HG02970 (cell line): ENCODE measurements around the gene GP2.

Experiments
- ATAC-seq: cut with Tn5 transposase; IDR thresholded peaks from one replicate; pipeline ENCODE4 v1.9.1; 2021; ENCODE audit warnings: mild to moderate bottlenecking, moderate library complexity, moderate number of reproducible peaks; ENCODE audit not compliant: unreplicated experiment, low FRiP score

The GP2 gene

DNA sequence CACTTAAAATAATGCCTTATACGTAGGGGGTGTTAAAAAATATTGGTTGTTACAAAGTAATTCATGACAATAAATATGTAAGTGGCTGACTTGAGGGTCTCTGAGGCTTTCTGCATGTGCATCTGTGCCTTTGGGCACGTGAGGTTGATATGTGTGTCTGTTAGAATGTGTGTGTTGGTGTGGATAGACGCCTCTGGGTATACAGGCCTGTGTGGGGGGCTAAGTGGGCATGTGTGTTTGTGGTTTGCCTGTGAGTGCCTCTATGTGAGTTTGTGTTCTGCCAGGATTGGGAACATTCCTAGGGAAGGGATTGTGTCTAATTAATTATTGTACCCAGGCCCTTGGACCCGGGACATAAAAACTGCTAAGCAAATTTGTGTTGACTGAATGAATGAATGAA, 19.0 kb downstream of the GP2 start:
- no peak for ATAC-seq

DNA sequence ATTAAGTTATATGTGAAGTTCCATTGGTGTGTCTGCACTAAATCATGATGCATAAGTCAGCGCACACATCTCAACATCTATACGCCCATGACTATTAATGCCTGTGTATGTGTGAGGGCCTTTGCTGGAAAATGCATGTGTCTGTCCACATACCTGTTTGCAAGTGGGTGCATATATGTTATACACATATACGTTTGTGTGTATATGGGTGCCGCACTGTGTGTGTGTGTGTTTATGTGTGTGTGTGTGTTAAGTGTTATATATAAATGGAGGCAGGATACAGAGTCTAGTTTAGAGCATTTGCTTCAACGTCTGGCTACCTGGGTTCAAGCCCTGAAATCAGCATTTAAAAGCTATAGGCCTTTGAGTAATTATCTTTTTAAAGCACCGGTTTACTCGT, 19.5 kb downstream of the GP2 start:
- ATAC-seq, result no peak

DNA sequence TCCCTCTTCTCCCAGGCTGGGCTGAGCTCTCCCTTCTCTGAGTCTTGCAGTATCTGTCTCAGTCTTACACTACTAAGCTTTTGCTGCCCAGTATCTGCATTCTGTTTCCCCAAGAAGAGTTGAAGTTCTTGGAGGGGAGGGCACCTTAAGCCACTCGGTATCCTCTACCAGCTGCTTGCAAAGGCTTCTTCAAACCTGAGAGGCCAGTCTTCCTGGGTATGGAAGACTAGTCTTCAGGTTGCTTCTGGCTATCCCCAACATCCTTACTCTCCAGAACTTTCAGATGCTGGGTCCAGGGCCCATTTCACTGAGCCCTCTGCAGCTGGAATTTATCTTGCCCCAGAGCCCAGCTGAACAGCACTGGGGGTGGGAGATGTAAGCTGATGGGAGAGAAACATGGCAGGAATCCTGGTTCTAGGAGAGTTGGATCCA, 20.1 kb downstream of the GP2 start:
- ATAC-seq, result no peak

DNA sequence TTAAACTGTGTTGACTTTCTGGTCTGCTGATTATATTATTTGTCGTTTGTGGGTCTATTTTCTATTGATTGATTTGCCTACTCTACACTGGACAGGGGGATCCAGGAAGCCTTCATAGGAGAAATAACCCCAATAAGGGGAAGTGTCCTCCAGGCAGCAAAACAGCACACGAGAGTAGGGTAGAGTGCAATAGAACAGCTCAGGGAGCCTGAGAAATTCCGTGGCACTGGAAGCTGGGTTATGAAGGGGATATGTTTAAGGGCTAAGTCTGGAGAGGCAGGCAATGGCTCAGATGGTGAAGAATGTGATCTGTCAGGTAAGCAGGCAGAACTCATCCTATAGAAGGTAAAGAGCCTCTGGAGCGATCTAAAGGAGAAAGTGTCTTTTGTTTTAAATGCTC, 20.9 kb downstream of the GP2 start:
- no peak for ATAC-seq

DNA sequence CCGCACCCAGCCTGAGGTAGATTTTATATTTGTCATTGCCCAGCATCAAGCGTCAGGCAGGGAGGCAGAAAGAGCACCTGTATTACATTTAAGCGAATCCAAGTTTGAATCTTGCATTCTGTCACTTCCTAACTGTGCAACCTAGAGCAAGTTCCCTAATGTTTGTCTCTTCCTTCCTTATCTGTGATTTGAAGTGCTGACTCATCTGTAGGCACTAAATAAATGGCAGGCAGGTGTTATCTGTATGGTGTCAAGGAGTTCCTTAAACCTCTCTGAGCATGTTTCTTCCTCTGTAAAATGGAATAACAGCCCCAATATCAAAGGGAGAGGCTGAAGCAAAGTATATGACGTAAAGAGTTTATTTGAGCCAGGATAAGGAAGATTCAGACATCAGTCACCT, 24.3 kb downstream of the GP2 start:
- no peak for ATAC-seq

DNA sequence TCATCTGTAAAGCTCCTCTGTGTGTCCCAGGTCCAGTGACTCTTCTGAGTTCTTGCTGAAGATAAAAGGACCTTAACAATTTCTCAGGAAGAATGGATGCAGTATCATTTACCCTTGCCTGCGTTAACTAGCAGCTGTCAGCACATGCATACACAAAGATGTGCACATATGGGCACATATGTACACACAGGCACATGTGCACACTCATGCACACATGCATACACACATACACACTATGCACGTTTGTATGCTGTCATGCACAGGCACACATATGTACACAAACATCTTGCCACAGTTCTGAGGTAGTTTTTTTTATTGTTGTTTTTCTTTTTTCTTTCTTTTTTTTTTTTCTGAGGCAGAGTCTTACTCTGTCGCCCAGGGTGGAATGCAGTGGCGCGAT, 24.9 kb downstream of the GP2 start:
- no peak for ATAC-seq

DNA sequence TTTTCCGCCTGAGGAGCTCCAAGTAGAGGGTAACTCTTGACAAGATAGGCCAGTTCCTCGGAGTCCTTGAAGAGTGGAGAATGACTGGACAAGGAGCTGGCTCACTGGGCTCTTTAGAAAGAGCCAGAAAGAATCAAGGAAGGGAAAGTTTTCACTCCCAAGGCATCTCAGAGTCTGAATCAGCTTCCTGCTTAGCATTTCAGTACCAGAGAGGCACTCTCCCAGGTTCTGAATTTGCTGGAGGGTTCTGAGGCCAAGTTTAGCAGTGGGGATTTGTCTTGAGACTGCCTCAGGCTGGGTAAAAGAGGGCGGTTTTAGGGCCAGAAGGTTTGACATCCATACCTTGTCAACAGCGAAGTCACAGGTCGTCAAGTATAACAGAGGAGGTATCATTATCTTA, 25.5 kb downstream of the GP2 start:
- ATAC-seq, result no peak

DNA sequence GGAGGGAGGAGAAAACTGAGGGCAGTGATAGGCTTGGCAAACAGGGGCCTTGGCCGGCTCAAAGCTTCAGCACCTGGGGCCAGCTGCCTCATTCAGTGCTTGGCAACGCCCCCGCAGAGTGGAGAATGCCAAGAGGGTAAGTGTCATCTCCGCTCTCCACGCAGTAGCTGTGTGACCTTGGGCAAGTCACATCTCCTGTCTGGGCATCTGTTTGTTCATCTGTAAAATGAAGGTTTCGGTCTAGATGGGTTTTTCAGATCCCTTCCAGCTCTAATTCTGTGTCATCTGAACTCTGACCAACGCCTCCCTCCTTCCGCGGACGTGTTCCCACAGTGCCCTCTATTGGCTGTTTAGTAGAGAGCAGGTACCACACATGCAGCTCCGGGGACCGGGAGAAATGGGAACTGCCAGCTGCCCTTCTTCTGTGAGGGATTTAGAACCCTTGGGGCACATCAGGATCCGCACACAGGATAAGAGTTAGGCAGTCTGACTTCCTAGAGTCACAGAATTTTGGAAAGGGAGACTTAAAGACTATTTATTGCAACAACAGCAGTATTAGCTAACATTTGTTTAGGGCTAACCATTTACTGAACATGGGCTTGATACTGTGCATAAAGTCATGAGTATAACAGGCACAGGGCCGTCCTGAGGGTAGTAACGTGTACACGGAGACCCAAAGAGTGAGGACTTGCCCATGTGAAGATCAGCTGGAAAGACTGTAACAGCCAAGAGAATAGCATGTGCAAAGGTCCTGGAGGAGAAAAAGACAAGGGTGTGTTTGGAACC, 26.8 kb downstream of the GP2 start:
- ATAC-seq, result peak; percentile 72

DNA sequence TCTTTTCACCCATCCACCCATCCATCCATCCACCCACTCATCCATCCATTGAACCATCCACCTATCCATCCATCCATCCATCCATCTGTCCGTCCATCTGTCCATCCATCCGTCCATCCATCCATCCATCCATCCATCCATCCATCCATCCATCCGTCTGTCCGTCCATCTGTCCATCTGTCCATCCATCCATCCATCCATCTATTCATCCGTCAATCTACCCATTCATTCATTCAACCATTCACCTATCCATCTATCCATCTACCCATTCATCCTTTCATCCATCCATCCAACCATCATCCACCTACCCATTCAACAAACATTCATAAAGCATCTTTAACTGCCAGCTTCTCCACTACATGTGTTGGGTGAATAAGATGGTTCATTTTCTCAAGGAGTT, 28.9 kb downstream of the GP2 start:
- ATAC-seq, result no peak

DNA sequence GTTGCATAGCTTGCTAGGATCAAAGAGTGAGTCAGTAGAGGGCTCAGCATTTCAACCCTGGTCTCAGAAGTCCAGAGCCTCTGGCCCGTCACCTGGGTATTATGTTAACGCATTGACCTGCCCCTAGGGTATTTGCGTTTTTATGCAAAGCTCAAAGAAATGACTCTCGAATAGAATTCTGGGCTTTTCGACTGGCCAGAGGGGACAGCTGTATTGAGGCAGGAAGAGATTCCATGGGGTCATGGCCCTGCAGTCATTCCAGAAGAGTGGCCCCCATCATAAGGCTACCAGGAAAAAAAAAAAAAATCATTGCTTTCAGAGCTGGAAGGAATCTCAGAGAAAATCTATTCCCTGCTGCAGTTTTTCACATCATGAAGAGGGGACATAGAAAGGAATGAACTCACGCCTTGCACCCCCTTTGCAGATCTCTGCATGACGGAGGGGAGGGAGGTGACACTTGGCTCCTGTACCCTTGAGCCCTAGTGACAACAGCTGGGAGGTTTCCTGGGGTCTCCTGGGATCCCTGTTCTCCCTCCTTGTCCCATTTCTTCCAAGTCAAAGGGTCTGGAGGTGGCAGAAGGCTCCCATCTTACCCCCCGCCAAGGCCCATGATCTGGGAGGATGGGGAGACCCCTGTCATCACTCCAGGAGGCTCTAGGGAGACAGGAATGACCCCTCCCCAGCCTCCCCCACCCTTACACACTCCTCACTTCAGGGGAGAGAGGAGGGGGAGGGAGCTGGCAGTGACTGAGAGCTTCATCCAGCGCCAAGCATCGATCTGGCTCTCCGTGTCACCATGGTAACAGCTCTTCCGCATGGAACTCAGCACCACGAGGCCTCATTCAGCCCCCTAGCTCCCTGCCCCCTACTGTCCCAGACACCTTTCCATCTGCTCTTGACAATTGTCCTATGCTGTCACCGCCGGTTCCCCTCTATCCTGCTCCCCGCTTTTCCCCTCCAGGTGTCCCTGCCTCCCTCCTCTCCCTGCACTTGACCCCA, 35.8 kb downstream of the GP2 start:
- ATAC-seq, result no peak

DNA sequence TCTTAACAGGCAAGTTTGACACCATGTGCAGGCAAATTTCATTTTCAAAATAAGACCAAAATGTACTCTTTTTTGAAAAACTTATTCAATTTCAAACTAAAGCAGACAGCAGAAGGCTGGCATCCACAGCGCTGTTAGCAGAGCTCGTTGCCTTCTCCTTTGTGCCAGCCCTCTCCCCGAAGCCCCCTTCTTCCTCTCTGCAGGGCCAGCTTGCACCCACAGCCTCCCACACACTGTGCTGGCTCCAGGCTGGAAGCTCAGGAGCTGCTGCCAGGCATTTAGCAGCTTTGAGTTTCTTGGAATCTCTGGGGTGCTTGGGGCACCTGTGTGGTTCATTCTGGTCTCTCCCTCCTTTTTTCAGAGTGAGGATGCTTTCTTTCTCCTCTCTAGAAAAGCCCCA, 37.7 kb downstream of the GP2 start:
- ATAC-seq, result no peak

DNA sequence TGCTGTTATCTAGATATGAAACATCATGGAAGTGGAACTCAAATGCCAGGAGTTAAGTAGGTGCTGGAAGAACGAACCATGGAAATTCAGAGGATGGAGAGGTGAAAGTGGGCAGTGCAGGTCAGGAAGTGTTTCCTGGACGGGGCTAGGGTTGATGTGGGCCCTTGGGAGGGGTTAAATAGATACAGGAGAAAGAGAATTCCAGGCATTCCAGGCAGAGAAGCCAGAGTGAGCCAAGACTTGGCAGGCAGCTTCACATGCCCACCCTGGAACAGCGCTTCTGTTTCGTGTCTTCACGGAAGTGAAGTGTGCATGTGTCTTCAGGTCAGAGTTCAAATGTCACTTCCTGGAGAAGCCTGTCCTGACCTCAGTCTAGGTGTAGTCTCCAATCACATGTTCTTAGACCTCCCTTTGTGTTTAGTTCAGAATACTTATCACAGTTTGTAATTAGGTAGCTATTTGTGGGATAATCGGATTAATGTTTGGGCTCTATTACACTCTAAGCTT, 41.3 kb downstream of the GP2 start:
- ATAC-seq, result no peak

DNA sequence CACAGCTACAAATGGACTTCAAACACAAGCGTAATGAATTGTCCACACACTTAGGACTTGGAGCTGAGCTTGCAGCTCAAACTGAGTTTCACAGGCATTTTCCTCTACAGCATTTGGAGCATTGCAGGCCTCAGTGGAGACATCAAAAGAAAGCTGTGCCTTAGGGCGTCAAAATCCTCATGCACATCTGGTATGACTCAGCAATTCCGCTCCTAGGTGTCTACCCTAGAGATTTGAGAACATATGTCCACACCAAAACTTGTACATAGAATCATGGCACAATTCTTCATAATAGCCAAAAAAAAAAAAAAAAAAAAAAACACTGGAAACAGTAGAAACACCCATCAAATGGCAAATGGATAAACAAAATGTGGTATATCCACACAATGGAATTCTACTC, 47.1 kb downstream of the GP2 start:
- no peak for ATAC-seq

DNA sequence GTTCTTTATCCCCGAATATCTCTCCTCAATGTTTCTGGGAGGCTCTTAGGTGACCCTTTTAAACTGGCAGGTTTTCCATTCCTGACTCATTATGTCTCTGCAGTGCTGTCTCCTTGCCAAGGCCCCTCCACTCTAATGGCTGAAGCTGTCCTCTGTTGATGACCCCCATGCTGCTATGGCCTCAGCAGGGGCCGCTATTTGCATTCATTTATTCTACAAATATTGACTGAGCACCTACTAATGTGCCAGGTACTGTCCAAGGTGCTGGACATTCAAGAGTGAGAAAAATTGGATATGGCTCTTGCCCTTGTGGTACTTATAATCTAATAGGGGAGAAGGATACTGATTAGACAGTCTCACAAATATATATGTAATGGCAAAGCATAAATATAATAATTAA, 55.4 kb downstream of the GP2 start:
- no peak for ATAC-seq

DNA sequence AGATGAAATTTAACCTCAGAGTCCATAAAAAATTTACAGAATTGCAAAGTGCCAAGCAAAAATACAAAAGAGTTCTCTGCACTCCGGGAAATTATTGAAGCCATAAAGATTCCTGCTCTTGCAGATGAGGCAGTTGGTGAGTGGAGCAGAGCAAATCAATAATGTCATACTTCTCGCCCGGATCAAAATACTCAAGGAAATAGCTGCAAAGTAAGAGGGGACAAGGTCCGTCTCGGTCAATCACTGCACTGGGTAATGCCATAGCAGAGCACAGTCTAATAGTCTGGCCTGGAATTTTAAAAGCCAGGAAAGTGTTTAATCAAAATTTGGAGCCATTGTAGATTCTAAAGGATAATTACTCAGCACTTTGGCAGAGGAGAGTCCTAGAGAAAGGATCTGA, 58.9 kb downstream of the GP2 start:
- no peak for ATAC-seq

DNA sequence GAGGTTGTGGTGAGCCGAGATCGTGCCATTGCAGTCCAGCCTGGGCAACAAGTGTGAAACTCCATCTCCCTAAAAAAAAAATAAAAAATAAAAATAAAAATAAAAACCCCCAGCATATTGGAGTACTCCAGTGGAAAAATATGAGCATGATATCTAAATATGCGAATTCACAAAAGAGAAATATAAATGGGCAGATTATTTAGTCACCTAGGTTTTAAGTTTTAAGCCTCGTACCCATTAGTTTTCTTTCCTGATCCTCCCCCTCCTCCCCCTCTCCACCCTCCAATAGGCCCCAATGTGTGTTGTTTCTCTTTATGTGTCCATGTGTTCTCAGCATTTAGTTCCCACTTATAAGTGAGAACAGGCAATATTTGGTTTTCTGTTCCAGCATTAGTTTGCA, 62.3 kb downstream of the GP2 start:
- no peak for ATAC-seq

DNA sequence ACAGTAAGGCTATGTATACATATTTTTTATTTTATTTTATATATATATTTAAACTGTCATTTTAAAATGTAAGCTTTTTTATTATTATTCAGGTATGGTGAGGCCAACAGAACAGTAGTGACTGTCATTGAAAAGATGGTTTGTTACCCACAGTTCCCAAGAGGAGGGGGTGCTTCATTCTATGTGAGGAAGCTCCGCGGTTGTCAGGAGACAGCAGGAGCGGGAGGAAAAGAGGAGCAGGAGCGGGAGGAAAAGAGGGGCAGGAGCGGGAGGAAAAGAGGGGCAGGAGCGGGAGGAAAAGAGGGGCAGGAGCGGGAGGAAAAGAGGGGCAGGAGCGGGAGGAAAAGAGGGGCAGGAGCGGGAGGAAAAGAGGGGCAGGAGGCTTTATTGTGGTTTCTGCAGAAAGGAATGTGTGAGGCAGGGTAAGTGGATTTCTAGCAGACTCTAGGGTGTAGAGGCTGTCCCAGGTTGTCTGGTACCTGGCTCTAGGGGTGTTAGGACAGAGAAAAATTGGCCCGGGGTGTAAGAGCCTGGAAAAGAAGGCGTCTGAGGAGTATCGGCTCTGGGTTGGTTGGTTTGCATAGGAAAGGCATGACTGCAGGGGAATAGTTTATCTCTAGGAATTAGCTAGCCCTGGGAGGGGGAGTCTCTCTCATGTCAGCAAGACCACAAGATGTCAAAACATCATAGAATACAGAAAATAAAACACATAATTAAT, 64.0 kb downstream of the GP2 start:
- ATAC-seq, result no peak

DNA sequence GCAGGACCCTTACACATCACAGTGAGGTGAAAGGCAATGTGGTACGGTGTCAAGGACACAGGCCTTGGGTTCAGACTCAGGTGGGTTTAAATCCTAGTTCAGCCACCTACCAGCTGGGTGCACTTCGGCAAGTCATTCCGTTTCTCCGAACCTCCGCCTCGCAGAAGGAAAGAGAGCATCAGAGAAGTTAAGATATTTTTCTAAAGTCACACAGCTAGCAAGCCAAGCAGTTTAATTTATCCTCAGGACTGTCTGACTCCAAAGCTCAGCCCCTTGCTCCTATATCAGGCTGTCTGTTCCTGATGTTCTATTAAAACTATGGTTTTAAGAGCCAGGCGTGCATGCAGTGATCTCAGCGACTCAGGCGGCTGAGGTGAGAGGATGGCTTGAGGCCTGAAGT, 65.1 kb downstream of the GP2 start:
- ATAC-seq, result no peak

DNA sequence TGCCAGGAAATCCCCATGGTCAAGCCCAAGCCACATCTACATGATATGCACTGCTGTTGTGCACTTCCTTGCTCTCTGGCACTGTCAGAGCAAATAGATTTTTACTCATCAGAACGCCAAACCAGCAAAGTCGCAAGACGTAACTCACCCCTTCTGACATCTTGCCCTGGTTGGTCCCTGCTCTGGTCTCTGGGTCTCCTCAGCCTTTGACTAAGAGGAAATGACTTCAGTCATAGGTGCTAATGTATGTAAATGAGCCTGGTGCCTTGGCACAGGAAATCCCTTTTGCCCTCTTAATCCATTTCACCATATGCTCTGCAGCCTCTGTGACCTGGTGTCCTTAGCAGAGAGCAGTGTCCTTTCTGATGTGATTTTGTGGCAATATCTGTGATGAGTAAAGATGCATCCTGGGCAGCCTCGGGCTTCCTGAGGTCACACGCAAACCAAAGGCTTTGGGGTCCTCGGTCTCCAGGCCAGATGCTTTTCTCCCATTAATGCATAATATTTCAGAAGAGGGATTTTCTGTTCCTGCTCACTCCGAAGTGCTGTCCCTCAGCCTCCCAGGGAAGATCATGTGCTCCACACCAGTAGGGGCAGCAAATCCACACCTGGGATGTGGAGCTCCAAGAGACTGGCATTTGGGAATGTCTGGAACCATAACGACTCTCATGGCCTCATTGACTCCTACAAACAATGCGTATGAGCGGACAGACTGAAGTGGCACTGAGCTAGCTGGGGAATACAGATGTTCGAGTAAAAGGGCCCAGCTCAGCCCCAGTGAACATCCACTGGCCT, 66.9 kb downstream of the GP2 start:
- no peak for ATAC-seq
